HepG2 (cell line): Measurements from ENCODE around the gene SRD5A2. TPM values are rescaled to one million over a fixed set of nuclear protein-coding genes. Genes with fewer than 3 reads are reported as not detected.

Experiments used
- ATAC-seq: fragments of 200-7000 bp; cut with Tn5 transposase; 3 replicates; pipeline ENCODE4 v1.9.1; 2020; ENCODE audit warnings: mild to moderate bottlenecking, moderate library complexity
- BruUV-seq: library from RNA; stranded (reverse); fragments of 400-500 nt; replicated peaks from 2 replicates; lab custom pipeline; 2021; lab: Mats Ljungman, UMichigan
- CTCF ChIA-PET: fragments of 300-600 bp; formaldehyde crosslinking; extraction: SDS; loops from one replicate; lab custom pipeline; 2021; ENCODE audit warnings: low total read pairs, inconsistent platforms, low intra/inter-chr PET ratio; lab: Yijun Ruan, JAX
- POLR2A ChIA-PET: fragments of 350-600 bp; sonication (Branson Sonifier 250); formaldehyde crosslinking; loops from one replicate; lab custom pipeline; 2020; ENCODE audit warnings: antibody characterized with exemption, inconsistent platforms; lab: Yijun Ruan, JAX
- DNase-seq: peaks from one replicate; pipeline ENCODE4 v3.0.0-alpha.2; 2015; ENCODE audit warnings: low spot score
- FAIRE-seq: peaks from 3 replicates; lab custom pipeline; 2011; peaks lifted over from hg19 to GRCh38; lab: Jason Lieb, UNC
- H2AFZ ChIP-seq: one replicate; pipeline ENCODE4 v1.6.1; 2011; ENCODE audit warnings: low read length, inconsistent platforms
- H3K27ac ChIP-seq: fragments of 300-600 bp; 3 replicates; pipeline ENCODE4 v1.8.0; 2011; ENCODE audit warnings: mixed run types, mild to moderate bottlenecking, mixed read lengths, low read length, inconsistent platforms; ENCODE audit not compliant: insufficient read depth; ENCODE audit errors: extremely low read length
- H3K27me3 ChIP-seq, 2 experiments: fragments of 200-600 bp in 1 of 2; 2 replicates in 1 of 2; 3 replicates in 1 of 2; pipeline versions ENCODE4 v1.6.0 to v1.8.0; 2011; ENCODE audit warnings: low read length in 2 of 2, mild to moderate bottlenecking in 2 of 2, moderate library complexity in 2 of 2, inconsistent platforms in 1 of 2; ENCODE audit not compliant: insufficient read depth in 2 of 2, control insufficient read depth in 1 of 2
- H3K36me3 ChIP-seq, 2 experiments: fragments of 200-600 bp in 1 of 2; replicated peaks in 1 of 2; 2 replicates in 1 of 2; 3 replicates in 1 of 2; pipeline versions ENCODE4 v1.5.1 to v1.8.0; 2011; ENCODE audit warnings: low read length in 2 of 2, inconsistent platforms in 1 of 2; ENCODE audit not compliant: insufficient read depth in 2 of 2, control insufficient read depth in 1 of 2
- H3K4me1 ChIP-seq: 2 replicates; pipeline ENCODE4 v1.5.1; 2012; ENCODE audit warnings: low read length, inconsistent platforms; ENCODE audit not compliant: insufficient read depth
- H3K4me2 ChIP-seq: 2 replicates; pipeline ENCODE4 v1.6.0; 2011; ENCODE audit warnings: low read depth, low read length, inconsistent platforms
- H3K4me3 ChIP-seq, 3 experiments: fragments of 200-600 bp in 1 of 3; sonication (generic), shearing (Covaris generic) in 1 of 3; replicated peaks in 1 of 3; 2 replicates each; pipeline ENCODE4 v1.5.1; 2011 to 2016; ENCODE audit warnings: low read length in 3 of 3, inconsistent platforms in 2 of 3, low read depth in 2 of 3, mild to moderate bottlenecking in 2 of 3, control low read depth in 1 of 3, mixed read lengths in 1 of 3; ENCODE audit not compliant: insufficient read depth in 1 of 3
- H3K79me2 ChIP-seq: one replicate; pipeline ENCODE4 v1.6.1; 2011; ENCODE audit warnings: low read length, inconsistent platforms; ENCODE audit not compliant: insufficient read depth
- H3K9ac ChIP-seq: 2 replicates; pipeline ENCODE4 v1.6.0; 2011; ENCODE audit warnings: mild to moderate bottlenecking, low read depth, low read length, inconsistent platforms; ENCODE audit not compliant: insufficient read depth
- H3K9me3 ChIP-seq: 2 replicates; pipeline ENCODE4 v1.5.1; 2012; ENCODE audit warnings: mild to moderate bottlenecking, low read length
- H4K20me1 ChIP-seq: 2 replicates; pipeline ENCODE4 v1.6.0; 2011; ENCODE audit warnings: inconsistent platforms, mild to moderate bottlenecking, low read length, moderate library complexity; ENCODE audit not compliant: insufficient read depth
- ATRX ChIP-seq: sonication (generic); formaldehyde crosslinking; IDR thresholded peaks from 2 replicates; pipeline ENCODE4 v1.4.0; 2020; ENCODE audit warnings: missing genetic modification reagents, borderline replicate concordance
- FOXA1 ChIP-seq, 2 experiments: fragments of 450-650 bp in 1 of 2; sonication (generic) in 1 of 2; formaldehyde crosslinking in 1 of 2; IDR thresholded peaks; 2 replicates each; pipeline versions ENCODE4 v1.4.0 to v1.6.1; 2016 to 2020; ENCODE audit warnings: missing genetic modification reagents in 1 of 2
- FOXP1 ChIP-seq, 2 experiments: fragments of 450-650 bp in 1 of 2; IDR thresholded peaks; 2 replicates each; pipeline ENCODE4 v1.6.1; 2017 to 2018; ENCODE audit warnings: antibody characterized with exemption in 1 of 2
- TIGD3 ChIP-seq: sonication (generic); formaldehyde crosslinking; IDR thresholded peaks from 2 replicates; pipeline ENCODE4 v1.5.1; 2020; ENCODE audit warnings: mild to moderate bottlenecking, missing genetic modification reagents, borderline replicate concordance
- ZNF432 ChIP-seq: sonication (generic); formaldehyde crosslinking; IDR thresholded peaks from 2 replicates; pipeline ENCODE4 v1.5.0; 2020; ENCODE audit warnings: missing genetic modification reagents, mild to moderate bottlenecking, borderline replicate concordance
- WGBS: methylation state at CpG from one replicate; pipeline ENCODE4 v1.1.6; 2017; ENCODE audit warnings: low lambda C conversion rate; 5-methylcytosine and 5-hydroxymethylcytosine counted together
- in situ Hi-C: cut with HindIII; loops from 2 replicates; pipeline ENCODE4 v1.10.0; 2017; ENCODE audit warnings: low pct_unique_long_range_greater_than_20kb; ENCODE audit not compliant: extremely low pct_ligation_motif_present
- intact Hi-C: fragments of 100-400 bp; cut with micrococcal nuclease; formaldehyde crosslinking; loops from one replicate; pipeline ENCODE4 v1.10.0; 2022; ENCODE audit not compliant: unreplicated experiment
- polyA plus RNA-seq, 8 experiments: library from polyadenylated mRNA; depleted of rRNA in 3 of 8; stranded (reverse) in 7 of 8; unstranded in 1 of 8; fragments of >200 nt; fragmentation: Illumina TruSeq in 4 of 8; extraction: Trizol in 4 of 8; gene quantifications; 2 replicates each; pipeline versions ENCODE4 v1.2.1 to v1.2.3, GENCODE V29; 2011 to 2016; ENCODE audit warnings: low read depth in 4 of 8, missing spikeins in 1 of 8, mixed read lengths in 1 of 8; ENCODE audit not compliant: insufficient read depth in 1 of 8
- total RNA-seq, 5 experiments: library from RNA; depleted of rRNA; stranded (reverse); fragments of >200 nt; fragmentation: Illumina TruSeq; extraction: Trizol; gene quantifications; 2 replicates each; pipeline ENCODE4 v1.2.3, GENCODE V29; 2016; ENCODE audit warnings: low read depth in 1 of 5
- TF ChIP-seq, protein P1 (sequence below): sonication (generic); formaldehyde crosslinking; IDR thresholded peaks from 2 replicates; pipeline ENCODE4 v1.4.0; 2020; ENCODE audit warnings: low read depth, mild to moderate bottlenecking, missing genetic modification reagents
- TF ChIP-seq, protein P2 (sequence below): sonication (generic); formaldehyde crosslinking; IDR thresholded peaks from 2 replicates; pipeline ENCODE4 v1.5.1; 2020; ENCODE audit warnings: missing genetic modification reagents, mild to moderate bottlenecking, borderline replicate concordance

The SRD5A2 gene
- total and polyA plus RNA-seq, 2 of the 13 experiments (the other 11 are each of a cell fraction or from before 2014, with no cell fraction given), result 0.01 TPM; not detected in 1

DNA sequence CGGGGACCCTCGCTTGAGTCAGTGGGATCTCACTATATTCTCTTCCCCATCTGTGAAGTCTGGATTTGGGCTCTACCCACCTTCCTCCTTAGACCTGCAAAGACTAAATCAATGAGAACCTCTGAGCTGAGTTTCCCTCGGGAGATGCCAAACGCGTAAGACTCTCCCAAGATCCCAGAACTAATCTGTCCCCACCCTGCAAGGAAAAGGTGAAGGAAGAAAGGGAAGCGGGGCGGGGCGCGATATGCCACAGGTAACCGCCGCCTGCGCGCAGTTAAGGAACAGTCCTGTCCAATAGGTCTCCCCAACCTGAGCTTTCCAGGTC is 780 bp downstream of the SRD5A2 start:
- FAIRE-seq, result no peak
- Histone ChIP-seq H4K20me1 (no peaks in the 10 kb centered on the region), H3K79me2 (no peaks in the 10 kb centered on the region), H3K36me3 (no peaks in the 10 kb centered on the region), H3K27me3 (peaks cover 0 to 21% of the 10 kb centered on the region in 2 experiments; a peak in 2 of 5 replicates), H2AFZ (no peak overlapping the region)
- CTCF ChIA-PET, result no interaction called here
- 37% methylated on average over 13 of the region's 13 CpGs for WGBS
- no peak for TF ChIP-seq ZNF432 (CRISPR knock-in tag)
- TF ChIP-seq, protein P1, sequence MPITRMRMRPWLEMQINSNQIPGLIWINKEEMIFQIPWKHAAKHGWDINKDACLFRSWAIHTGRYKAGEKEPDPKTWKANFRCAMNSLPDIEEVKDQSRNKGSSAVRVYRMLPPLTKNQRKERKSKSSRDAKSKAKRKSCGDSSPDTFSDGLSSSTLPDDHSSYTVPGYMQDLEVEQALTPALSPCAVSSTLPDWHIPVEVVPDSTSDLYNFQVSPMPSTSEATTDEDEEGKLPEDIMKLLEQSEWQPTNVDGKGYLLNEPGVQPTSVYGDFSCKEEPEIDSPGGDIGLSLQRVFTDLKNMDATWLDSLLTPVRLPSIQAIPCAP (CRISPR knock-in tag), result no peak
- TF ChIP-seq ATRX (CRISPR knock-in tag), result no peak
- no peak for TF ChIP-seq TIGD3
- TF ChIP-seq, all 625 proteins: peak for 0
- no peak; the same call in 2 of the 3 replicates for ATAC-seq
- Histone ChIP-seq H3K4me1 (peaks cover 7% of the 10 kb centered on the region; the same call in 1 of the 2 replicates), H3K9ac (no peak overlapping the region), H3K27ac (no peak overlapping the region), H3K4me3 (no peak overlapping the region), H3K9me3 (no peaks in the 10 kb centered on the region), H3K4me2 (no peak overlapping the region)
- no TSS peak for BruUV-seq
- in situ Hi-C loops, result no loop called here
- no peak for DNase-seq
- intact Hi-C loops, result no loop called here
- POLR2A ChIA-PET, result no interaction called here

GRCh38 chr2:31578316-31578715 is 2.4 kb downstream of the SRD5A2 start:
- in situ Hi-C loops (no loop called here), intact Hi-C loops (no loop called here)
- DNase-seq (peak; percentile 35), FAIRE-seq (no peak), ATAC-seq (peak; percentile 46; the same call in 2 of the 3 replicates)
- H3K27ac ChIP-seq, result no peak overlapping the region
- no peak overlapping the region for H3K9ac ChIP-seq
- 1% methylated on average over 3 of the region's 3 CpGs for WGBS
- no TSS peak for BruUV-seq
- ChIA-PET CTCF (no interaction called here), POLR2A (no interaction called here)
- no peaks in the 10 kb centered on the region for H3K79me2 ChIP-seq
- H3K9me3 ChIP-seq, result no peaks in the 10 kb centered on the region
- H3K27me3 ChIP-seq, result peaks cover 0 to 21% of the 10 kb centered on the region in 2 experiments; a peak in 2 of 5 replicates
- no peak overlapping the region for H3K4me2 ChIP-seq
- H2AFZ ChIP-seq, result no peak overlapping the region
- peaks cover 7% of the 10 kb centered on the region; the same call in 1 of the 2 replicates for H3K4me1 ChIP-seq
- no peak overlapping the region for H3K4me3 ChIP-seq
- H3K36me3 ChIP-seq, result no peaks in the 10 kb centered on the region
- H4K20me1 ChIP-seq, result no peaks in the 10 kb centered on the region
- TF ChIP-seq, protein P2, sequence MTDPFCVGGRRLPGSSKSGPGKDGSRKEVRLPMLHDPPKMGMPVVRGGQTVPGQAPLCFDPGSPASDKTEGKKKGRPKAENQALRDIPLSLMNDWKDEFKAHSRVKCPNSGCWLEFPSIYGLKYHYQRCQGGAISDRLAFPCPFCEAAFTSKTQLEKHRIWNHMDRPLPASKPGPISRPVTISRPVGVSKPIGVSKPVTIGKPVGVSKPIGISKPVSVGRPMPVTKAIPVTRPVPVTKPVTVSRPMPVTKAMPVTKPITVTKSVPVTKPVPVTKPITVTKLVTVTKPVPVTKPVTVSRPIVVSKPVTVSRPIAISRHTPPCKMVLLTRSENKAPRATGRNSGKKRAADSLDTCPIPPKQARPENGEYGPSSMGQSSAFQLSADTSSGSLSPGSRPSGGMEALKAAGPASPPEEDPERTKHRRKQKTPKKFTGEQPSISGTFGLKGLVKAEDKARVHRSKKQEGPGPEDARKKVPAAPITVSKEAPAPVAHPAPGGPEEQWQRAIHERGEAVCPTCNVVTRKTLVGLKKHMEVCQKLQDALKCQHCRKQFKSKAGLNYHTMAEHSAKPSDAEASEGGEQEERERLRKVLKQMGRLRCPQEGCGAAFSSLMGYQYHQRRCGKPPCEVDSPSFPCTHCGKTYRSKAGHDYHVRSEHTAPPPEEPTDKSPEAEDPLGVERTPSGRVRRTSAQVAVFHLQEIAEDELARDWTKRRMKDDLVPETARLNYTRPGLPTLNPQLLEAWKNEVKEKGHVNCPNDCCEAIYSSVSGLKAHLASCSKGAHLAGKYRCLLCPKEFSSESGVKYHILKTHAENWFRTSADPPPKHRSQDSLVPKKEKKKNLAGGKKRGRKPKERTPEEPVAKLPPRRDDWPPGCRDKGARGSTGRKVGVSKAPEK, result no peak
- TF ChIP-seq FOXA1 (IDR thresholded peaks at IDR 0.05) (no peak), FOXA1 (CRISPR knock-in tag; IDR thresholded peaks at IDR 0.05) (0 out of 2 replicates have a peak, but pooled peaks have one; percentile 10), FOXP1 (IDR thresholded peaks at IDR 0.05) (no peak), FOXP1 (CRISPR knock-in tag; IDR thresholded peaks at IDR 0.05) (peak; percentile 19; the same call in 1 of the 2 replicates)
